ENCODE measurements around the gene RRP8. TPM values are rescaled to one million over a fixed set of nuclear protein-coding genes. Genes with fewer than 3 reads are reported as not detected.

RRP8 gene
- total and polyA plus RNA-seq, 9 of the 15 experiments (the other 6 are each of a cell fraction or from before 2014, with no cell fraction given): 5.7 to 47.3 (median 32.6) TPM

- TF ChIP-seq, protein P1, sequence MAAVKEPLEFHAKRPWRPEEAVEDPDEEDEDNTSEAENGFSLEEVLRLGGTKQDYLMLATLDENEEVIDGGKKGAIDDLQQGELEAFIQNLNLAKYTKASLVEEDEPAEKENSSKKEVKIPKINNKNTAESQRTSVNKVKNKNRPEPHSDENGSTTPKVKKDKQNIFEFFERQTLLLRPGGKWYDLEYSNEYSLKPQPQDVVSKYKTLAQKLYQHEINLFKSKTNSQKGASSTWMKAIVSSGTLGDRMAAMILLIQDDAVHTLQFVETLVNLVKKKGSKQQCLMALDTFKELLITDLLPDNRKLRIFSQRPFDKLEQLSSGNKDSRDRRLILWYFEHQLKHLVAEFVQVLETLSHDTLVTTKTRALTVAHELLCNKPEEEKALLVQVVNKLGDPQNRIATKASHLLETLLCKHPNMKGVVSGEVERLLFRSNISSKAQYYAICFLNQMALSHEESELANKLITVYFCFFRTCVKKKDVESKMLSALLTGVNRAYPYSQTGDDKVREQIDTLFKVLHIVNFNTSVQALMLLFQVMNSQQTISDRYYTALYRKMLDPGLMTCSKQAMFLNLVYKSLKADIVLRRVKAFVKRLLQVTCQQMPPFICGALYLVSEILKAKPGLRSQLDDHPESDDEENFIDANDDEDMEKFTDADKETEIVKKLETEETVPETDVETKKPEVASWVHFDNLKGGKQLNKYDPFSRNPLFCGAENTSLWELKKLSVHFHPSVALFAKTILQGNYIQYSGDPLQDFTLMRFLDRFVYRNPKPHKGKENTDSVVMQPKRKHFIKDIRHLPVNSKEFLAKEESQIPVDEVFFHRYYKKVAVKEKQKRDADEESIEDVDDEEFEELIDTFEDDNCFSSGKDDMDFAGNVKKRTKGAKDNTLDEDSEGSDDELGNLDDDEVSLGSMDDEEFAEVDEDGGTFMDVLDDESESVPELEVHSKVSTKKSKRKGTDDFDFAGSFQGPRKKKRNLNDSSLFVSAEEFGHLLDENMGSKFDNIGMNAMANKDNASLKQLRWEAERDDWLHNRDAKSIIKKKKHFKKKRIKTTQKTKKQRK (IDR thresholded peaks at IDR 0.05; ENCODE audit: borderline replicate concordance, low read depth, low read length): no peak
- TF ChIP-seq CTCF (IDR thresholded peaks at IDR 0.05 in 2 of 3, conservative IDR thresholded peaks at IDR 0.05 in 1 of 3; ENCODE audit: insufficient read depth in 2 of 3, low read depth in 1 of 3, low read length in 3 of 3) (peak; percentile 53 to 70 (median 59); a peak in 5 of 6 replicates), ARID2 (IDR thresholded peaks at IDR 0.05) (no peak), PHB (CRISPR knock-in tag; IDR thresholded peaks at IDR 0.05) (peak; percentile 48; the same call in 1 of the 2 replicates), HDAC8 (tag; IDR thresholded peaks at IDR 0.05) (no peak), HNRNPK (IDR thresholded peaks at IDR 0.05; ENCODE audit: low read depth, low read length, poor library complexity, severe bottlenecking) (no peak), KDM2B (CRISPR knock-in tag; IDR thresholded peaks at IDR 0.05) (0 out of 2 replicates have a peak, but pooled peaks have one; percentile 15), BMI1 (IDR thresholded peaks at IDR 0.05; ENCODE audit: low read length) (no peak), E2F4 (CRISPR knock-in tag; IDR thresholded peaks at IDR 0.05; ENCODE audit: low read depth) (peak; percentile 77), EP300 (IDR thresholded peaks at IDR 0.05; ENCODE audit: low read length) (peak; percentile 15; the same call in 1 of the 2 replicates), TCF15 (CRISPR knock-in tag; IDR thresholded peaks at IDR 0.05) (no peak), PTTG1 (tag; IDR thresholded peaks at IDR 0.05; ENCODE audit: low read depth) (no peak), CBX3 (IDR thresholded peaks at IDR 0.05; ENCODE audit: borderline replicate concordance in 1 of 2, low read length in 2 of 2) (peak in 1 of 2 experiments; percentile 23; a peak in 1 of 3 replicates), ZFX (CRISPR knock-in tag; IDR thresholded peaks at IDR 0.05) (peak; percentile 12; the same call in 1 of the 2 replicates), TBL1XR1 (IDR thresholded peaks at IDR 0.05; ENCODE audit: low read length in 2 of 2) (no peak), KLF16 (IDR thresholded peaks at IDR 0.05) (no peak), BRD9 (IDR thresholded peaks at IDR 0.05; ENCODE audit: low read depth, partially characterized antibody) (no peak)
- TF ChIP-seq, protein P2, sequence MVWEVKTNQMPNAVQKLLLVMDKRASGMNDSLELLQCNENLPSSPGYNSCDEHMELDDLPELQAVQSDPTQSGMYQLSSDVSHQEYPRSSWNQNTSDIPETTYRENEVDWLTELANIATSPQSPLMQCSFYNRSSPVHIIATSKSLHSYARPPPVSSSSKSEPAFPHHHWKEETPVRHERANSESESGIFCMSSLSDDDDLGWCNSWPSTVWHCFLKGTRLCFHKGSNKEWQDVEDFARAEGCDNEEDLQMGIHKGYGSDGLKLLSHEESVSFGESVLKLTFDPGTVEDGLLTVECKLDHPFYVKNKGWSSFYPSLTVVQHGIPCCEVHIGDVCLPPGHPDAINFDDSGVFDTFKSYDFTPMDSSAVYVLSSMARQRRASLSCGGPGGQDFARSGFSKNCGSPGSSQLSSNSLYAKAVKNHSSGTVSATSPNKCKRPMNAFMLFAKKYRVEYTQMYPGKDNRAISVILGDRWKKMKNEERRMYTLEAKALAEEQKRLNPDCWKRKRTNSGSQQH (CRISPR knock-in tag; IDR thresholded peaks at IDR 0.05): peak; percentile 81
- TF ChIP-seq, protein P3, sequence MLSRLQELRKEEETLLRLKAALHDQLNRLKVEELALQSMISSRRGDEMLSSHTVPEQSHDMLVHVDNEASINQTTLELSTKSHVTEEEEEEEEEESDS (CRISPR knock-in tag; IDR thresholded peaks at IDR 0.05): no peak
These were observed 9.0 kb upstream of the RRP8 start, which contains the start of gene TAF10 (continued) for GRCh38 chr11:6612213-6613041.

Measured in K562 (cell line).